Uterus (tissue), 2 donors: ENCODE data around the gene CD300LG.

Experiments used
- CTCF ChIP-seq, 4 experiments: fragments of 200-600 bp in 2 of 4; fragments of 450-650 bp in 2 of 4; sonication (generic) in 2 of 4; IDR thresholded peaks; one replicate each; pipeline ENCODE4 v1.5.1; 2016 to 2019; ENCODE audit warnings: antibody characterized with exemption in 4 of 4, mild to moderate bottlenecking in 2 of 4, moderate library complexity in 1 of 4
- POLR2A ChIP-seq, 2 donors: fragments of 450-650 bp; IDR thresholded peaks; one replicate each; pipeline ENCODE4 v1.6.1; 2016; ENCODE audit warnings: antibody characterized with exemption in 2 of 2, mild to moderate bottlenecking in 1 of 2, moderate library complexity in 1 of 2

GRCh38 chr17:43860077-43860725 is 13.2 kb downstream of the CD300LG start:
- no peak for TF ChIP-seq CTCF (IDR thresholded peaks at IDR 0.05)
- no peak for TF ChIP-seq POLR2A (IDR thresholded peaks at IDR 0.05)
